ENCODE results near the gene IGFL4. TPM values are rescaled to one million over a fixed set of nuclear protein-coding genes. Genes with fewer than 3 reads are reported as not detected.

Gene IGFL4
- total RNA-seq, 1 donor from 2014 or later = 2.3 TPM

DNA sequence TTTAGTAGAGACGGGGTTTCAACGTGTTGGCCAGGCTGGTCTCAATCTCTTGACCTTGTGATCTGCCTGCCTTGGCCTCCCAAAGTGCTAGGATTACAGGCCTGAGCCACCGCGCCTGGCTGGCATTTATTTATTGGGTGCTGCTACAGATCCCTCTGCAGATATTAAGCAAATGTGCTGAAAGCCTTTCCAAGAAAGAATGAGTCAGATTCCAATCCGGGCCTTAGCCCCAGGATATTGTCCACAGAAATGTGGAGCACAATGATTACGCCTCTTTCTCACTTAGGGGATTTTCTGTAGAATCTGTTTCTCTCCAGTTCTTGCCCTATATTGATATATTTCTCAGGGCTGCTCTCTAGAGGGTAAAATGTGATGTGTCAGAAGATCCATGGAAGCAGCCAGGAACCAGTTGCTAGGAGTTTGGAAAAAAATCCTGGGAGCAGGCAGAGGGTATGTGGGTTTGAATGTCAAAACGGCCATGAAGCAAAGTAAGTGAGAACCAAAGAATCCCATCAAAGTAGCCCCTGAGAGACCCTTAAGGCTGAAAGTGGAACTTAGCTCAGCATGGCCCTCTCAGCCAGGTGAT is 24.8 kb upstream of the IGFL4 start:
- Histone ChIP-seq H3K4me2 (ENCODE audit: low read length) (no peak overlapping the region), H4K20me1 (ENCODE audit: insufficient read depth, low read length) (no peaks in the 10 kb centered on the region), H3K4me3 (ENCODE audit: insufficient read depth, low read depth, low read length) (no peak overlapping the region), H3K9ac (ENCODE audit: low read length) (no peak overlapping the region), H3K36me3 (ENCODE audit: insufficient read depth, low read length) (no peaks in the 10 kb centered on the region), H3K27ac (ENCODE audit: low read depth, low read length) (no peak overlapping the region), H2AFZ (ENCODE audit: low read depth, low read length) (no peak overlapping the region), H3K79me2 (ENCODE audit: insufficient read depth, low read length) (no peaks in the 10 kb centered on the region), H3K4me1 (ENCODE audit: insufficient read depth, low read length) (peaks cover 32% of the 10 kb centered on the region), H3K9me3 (ENCODE audit: insufficient read depth, low read depth, low read length) (peaks cover 3% of the 10 kb centered on the region), H3K27me3 (ENCODE audit: insufficient read depth, low read length) (peaks cover 8% of the 10 kb centered on the region)
- Mint-ChIP-seq H3K4me3 (ENCODE audit: unreplicated experiment) (no peak overlapping the region), H3K27ac (ENCODE audit: unreplicated experiment) (no peak overlapping the region), H3K9me3 (ENCODE audit: unreplicated experiment) (peaks cover 26% of the 10 kb centered on the region), H3K27me3 (ENCODE audit: low read depth, unreplicated experiment) (peaks cover 15% of the 10 kb centered on the region), H3K36me3 (ENCODE audit: low read depth, unreplicated experiment) (peaks cover 39% of the 10 kb centered on the region), H3K4me1 (ENCODE audit: low read depth, unreplicated experiment) (peaks cover 35% of the 10 kb centered on the region)
- DNase-seq (ENCODE audit: low read depth) = peak; percentile 65
- peak; percentile 29 for FAIRE-seq
- TF ChIP-seq, protein P1, sequence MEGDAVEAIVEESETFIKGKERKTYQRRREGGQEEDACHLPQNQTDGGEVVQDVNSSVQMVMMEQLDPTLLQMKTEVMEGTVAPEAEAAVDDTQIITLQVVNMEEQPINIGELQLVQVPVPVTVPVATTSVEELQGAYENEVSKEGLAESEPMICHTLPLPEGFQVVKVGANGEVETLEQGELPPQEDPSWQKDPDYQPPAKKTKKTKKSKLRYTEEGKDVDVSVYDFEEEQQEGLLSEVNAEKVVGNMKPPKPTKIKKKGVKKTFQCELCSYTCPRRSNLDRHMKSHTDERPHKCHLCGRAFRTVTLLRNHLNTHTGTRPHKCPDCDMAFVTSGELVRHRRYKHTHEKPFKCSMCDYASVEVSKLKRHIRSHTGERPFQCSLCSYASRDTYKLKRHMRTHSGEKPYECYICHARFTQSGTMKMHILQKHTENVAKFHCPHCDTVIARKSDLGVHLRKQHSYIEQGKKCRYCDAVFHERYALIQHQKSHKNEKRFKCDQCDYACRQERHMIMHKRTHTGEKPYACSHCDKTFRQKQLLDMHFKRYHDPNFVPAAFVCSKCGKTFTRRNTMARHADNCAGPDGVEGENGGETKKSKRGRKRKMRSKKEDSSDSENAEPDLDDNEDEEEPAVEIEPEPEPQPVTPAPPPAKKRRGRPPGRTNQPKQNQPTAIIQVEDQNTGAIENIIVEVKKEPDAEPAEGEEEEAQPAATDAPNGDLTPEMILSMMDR (IDR thresholded peaks at IDR 0.05; ENCODE audit: insufficient read depth, low read depth, low read length) = no peak
- TF ChIP-seq EZH2 (IDR thresholded peaks at IDR 0.05; ENCODE audit: insufficient read depth, low read length) = no peak

DNA sequence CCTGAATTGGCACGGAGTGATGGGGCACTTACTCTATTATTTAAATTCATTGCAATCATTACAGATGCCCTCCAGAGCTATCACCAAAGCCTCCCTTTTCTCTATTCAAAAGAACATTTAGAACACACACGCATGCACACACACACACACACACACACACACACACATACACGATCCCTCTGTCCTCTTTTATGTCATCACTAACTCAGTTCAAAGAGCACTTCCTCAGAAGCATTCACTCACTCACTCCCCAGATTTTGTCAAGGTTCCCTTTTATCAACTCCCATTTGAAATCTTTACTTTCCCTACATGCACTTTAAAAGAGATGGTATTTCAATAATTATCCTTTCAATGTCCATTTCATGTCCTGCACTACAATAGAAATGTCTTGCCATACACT is 22.4 kb upstream of the IGFL4 start:
- Histone ChIP-seq H4K20me1 (ENCODE audit: insufficient read depth, low read length) (no peaks in the 10 kb centered on the region), H3K4me1 (ENCODE audit: insufficient read depth, low read length) (peaks cover 10% of the 10 kb centered on the region), H3K9ac (ENCODE audit: low read length) (no peak overlapping the region), H3K4me3 (ENCODE audit: insufficient read depth, low read depth, low read length) (no peak overlapping the region), H3K27ac (ENCODE audit: low read depth, low read length) (no peak overlapping the region), H3K79me2 (ENCODE audit: insufficient read depth, low read length) (no peaks in the 10 kb centered on the region), H3K27me3 (ENCODE audit: insufficient read depth, low read length) (peaks cover 8% of the 10 kb centered on the region), H3K36me3 (ENCODE audit: insufficient read depth, low read length) (no peaks in the 10 kb centered on the region), H2AFZ (ENCODE audit: low read depth, low read length) (no peak overlapping the region), H3K4me2 (ENCODE audit: low read length) (no peak overlapping the region), H3K9me3 (ENCODE audit: insufficient read depth, low read depth, low read length) (peaks cover 12% of the 10 kb centered on the region)
- DNase-seq (ENCODE audit: low read depth) (no peak), FAIRE-seq (no peak)
- H3K27me3 Mint-ChIP-seq (ENCODE audit: low read depth, unreplicated experiment) = peaks cover 19% of the 10 kb centered on the region
- no peak for TF ChIP-seq EZH2 (IDR thresholded peaks at IDR 0.05; ENCODE audit: insufficient read depth, low read length)
- TF ChIP-seq, protein P1 (IDR thresholded peaks at IDR 0.05; ENCODE audit: insufficient read depth, low read depth, low read length) = no peak
- H3K4me3 Mint-ChIP-seq (ENCODE audit: unreplicated experiment) = no peak overlapping the region
- H3K4me1 Mint-ChIP-seq (ENCODE audit: low read depth, unreplicated experiment) = peaks cover 12% of the 10 kb centered on the region
- H3K36me3 Mint-ChIP-seq (ENCODE audit: low read depth, unreplicated experiment) = peaks cover 54% of the 10 kb centered on the region
- peaks cover 32% of the 10 kb centered on the region for H3K9me3 Mint-ChIP-seq (ENCODE audit: unreplicated experiment)
- no peak overlapping the region for H3K27ac Mint-ChIP-seq (ENCODE audit: unreplicated experiment)

- Histone ChIP-seq H4K20me1 (ENCODE audit: insufficient read depth, low read length) (no peaks in the 10 kb centered on the region), H3K79me2 (ENCODE audit: insufficient read depth, low read length) (no peaks in the 10 kb centered on the region), H3K4me2 (ENCODE audit: low read length) (no peak overlapping the region), H2AFZ (ENCODE audit: low read depth, low read length) (no peak overlapping the region), H3K36me3 (ENCODE audit: insufficient read depth, low read length) (no peaks in the 10 kb centered on the region), H3K4me1 (ENCODE audit: insufficient read depth, low read length) (no peaks in the 10 kb centered on the region), H3K4me3 (ENCODE audit: insufficient read depth, low read depth, low read length) (no peak overlapping the region), H3K9me3 (ENCODE audit: insufficient read depth, low read depth, low read length) (peaks cover 13% of the 10 kb centered on the region), H3K27ac (ENCODE audit: low read depth, low read length) (no peak overlapping the region), H3K9ac (ENCODE audit: low read length) (no peak overlapping the region), H3K27me3 (ENCODE audit: insufficient read depth, low read length) (peaks cover 12% of the 10 kb centered on the region)
- H3K36me3 Mint-ChIP-seq (ENCODE audit: low read depth, unreplicated experiment) = peaks cover 45% of the 10 kb centered on the region
- H3K4me1 Mint-ChIP-seq (ENCODE audit: low read depth, unreplicated experiment) = peaks cover 9% of the 10 kb centered on the region
- peaks cover 30% of the 10 kb centered on the region for H3K9me3 Mint-ChIP-seq (ENCODE audit: unreplicated experiment)
- no peak for DNase-seq (ENCODE audit: low read depth)
- peaks cover 20% of the 10 kb centered on the region for H3K27me3 Mint-ChIP-seq (ENCODE audit: low read depth, unreplicated experiment)
- TF ChIP-seq, protein P1 (IDR thresholded peaks at IDR 0.05; ENCODE audit: insufficient read depth, low read depth, low read length) = no peak
- TF ChIP-seq EZH2 (IDR thresholded peaks at IDR 0.05; ENCODE audit: insufficient read depth, low read length) = no peak
- no peak for FAIRE-seq
- H3K4me3 Mint-ChIP-seq (ENCODE audit: unreplicated experiment) = no peak overlapping the region
- no peak overlapping the region for H3K27ac Mint-ChIP-seq (ENCODE audit: unreplicated experiment)
These were observed 19.2 kb upstream of the IGFL4 start for GRCh38 chr19:46060012-46060411.

Measured in astrocyte (in vitro differentiated cells and primary cell).